ENCODE data around the gene NDNF.

DNA sequence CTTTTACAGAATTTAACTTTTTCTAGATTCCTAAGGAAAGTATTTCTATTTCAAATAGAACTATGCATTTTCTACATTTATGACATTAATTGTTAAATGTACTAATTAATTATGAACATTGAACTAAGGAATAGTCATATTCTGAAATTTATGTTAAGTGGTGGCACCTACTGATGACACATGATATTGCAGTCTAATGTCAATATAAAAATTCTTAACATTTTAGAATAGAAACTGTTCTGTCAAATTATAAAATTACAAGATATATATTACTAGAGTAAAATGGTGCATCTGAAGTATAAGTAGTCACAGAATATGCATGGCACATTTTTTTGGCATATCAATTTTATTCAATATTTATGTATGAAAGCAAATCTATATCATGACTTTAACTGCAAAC lies 40.2 kb upstream of the NDNF start:
- TF ChIP-seq, protein P1, sequence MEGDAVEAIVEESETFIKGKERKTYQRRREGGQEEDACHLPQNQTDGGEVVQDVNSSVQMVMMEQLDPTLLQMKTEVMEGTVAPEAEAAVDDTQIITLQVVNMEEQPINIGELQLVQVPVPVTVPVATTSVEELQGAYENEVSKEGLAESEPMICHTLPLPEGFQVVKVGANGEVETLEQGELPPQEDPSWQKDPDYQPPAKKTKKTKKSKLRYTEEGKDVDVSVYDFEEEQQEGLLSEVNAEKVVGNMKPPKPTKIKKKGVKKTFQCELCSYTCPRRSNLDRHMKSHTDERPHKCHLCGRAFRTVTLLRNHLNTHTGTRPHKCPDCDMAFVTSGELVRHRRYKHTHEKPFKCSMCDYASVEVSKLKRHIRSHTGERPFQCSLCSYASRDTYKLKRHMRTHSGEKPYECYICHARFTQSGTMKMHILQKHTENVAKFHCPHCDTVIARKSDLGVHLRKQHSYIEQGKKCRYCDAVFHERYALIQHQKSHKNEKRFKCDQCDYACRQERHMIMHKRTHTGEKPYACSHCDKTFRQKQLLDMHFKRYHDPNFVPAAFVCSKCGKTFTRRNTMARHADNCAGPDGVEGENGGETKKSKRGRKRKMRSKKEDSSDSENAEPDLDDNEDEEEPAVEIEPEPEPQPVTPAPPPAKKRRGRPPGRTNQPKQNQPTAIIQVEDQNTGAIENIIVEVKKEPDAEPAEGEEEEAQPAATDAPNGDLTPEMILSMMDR (IDR thresholded peaks at IDR 0.05; ENCODE audit: insufficient read depth, low read depth, low read length), result peak; percentile 29
- TF ChIP-seq EZH2 (IDR thresholded peaks at IDR 0.05; ENCODE audit: insufficient read depth, low read length), result no peak
